Fibroblast of peridontal ligament (primary cell): ENCODE measurements around the gene LHX3.

Experiments used
- DNase-seq: peaks from one replicate; pipeline ENCODE4 v3.0.0-alpha.2; 2010; ENCODE audit errors: extremely low read depth

LHX3 gene

DNA sequence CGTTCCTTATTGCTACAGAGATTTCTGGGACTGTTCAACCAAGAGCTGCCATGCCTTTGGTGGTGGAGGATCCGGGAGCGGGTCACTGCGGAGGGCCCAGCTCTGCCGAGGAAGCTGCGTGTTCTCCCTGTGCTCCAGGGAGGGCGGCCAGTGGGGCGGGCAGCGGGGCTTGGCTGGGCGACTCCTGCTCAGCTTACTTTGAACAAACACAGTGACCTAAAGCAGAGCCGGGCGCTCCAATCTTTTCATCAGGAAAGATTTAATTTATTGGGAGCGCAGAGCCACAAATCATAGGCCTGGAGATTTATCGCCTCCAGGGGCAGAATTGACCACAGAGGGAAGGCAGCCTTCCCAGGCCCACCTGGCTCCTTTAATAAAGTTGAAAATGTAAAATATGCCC is 27.7 kb downstream of the LHX3 start:
- no peak for DNase-seq

DNA sequence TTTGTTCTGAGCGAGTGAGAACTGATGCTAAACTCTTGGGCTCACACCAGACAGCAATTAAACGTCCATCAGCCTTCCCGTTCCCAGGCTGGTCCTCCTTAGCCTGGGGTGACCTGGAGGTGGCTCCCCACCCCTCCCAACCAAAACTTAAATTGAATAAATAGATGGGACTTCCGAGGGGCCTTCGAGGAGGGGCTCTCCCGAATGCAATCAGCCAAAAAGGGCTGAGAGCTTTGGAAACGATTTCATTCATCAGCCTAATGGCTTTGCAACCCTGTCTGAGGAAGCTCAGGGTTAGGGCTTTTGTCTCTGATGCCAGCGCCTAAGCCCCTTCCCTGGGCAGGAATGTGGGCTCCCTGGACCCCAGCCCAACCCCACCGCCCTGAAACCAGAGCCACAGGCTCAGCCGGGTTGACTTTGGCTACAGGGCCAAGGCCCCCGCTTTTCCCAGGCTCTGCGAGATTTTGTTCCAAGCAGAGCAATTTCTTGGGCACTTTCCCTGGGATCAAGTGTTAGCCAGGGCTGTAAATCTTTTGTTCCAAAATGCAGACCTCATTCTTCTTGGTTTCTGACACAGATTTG is 29.2 kb downstream of the LHX3 start:
- no peak for DNase-seq

DNA sequence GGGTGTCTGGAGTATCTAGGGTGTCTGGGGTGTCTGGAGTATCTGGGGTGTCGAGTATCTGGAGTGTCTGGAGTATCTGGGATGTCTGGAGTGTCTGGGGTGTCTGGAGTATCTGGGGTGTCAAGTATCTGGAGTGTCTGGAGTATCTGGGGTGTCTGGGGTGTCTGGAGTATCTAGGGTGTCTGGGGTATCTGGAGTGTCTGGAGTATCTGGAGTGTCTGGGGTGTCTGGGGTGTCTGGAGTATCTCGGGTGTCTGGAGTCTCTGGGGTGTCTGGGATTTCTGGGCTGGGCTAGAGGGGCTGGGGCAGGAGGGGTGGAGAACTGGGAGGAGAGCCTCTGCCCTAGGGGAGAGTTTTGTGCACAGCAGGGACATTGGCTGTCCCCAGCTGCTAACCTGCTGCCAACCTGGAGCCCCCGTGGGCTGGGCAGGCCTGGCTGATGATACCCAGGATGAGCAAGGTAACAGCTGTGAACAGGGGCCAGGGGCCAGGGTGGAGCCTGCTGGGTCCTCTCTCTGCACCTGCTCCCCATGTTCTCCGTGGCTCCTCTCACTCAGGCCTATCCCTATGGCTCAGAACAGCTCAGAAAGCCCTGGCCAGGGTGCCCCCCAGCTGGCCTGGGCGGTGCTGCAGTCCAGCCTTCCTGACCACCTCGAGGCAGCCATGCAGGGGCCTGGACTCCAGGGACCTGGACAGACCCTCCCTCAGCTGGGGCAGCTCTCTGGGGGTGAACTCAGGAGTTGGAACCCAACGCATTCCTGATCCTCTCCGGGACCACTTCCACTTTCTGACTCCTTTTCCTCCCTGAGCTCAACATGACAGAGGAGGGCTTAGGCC is 29.9 kb downstream of the LHX3 start:
- DNase-seq = no peak

DNA sequence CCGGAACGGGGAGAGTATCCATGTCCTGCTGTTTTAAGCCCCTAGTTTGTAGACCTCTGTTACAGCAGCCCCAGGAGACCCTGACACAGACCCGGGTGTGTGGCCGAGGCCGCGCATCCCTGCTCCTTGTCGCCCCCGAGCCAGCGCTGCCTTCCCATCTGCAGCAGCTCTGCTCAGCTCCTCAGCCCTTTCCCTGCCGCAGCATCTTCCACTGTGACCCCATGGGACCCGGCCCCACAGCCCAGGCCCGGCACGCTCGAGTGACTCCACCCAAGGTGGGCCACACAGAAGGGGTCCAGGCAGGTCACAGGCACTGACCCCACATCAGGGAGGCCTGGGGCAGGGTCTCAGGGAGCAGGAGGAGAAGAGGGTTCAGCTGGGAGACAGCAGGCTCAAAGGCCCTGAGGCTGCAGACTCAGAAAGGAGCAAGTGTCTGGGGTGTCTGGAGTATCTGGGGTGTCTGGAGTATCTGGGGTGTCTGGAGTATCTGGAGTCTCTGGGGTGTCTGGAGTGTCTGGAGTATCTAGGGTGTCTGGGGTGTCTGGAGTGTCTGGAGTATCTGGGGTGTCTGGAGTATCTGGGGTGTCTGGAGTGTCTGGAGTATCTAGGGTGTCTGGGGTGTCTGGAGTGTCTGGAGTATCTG is 31.2 kb downstream of the LHX3 start:
- DNase-seq = no peak

DNA sequence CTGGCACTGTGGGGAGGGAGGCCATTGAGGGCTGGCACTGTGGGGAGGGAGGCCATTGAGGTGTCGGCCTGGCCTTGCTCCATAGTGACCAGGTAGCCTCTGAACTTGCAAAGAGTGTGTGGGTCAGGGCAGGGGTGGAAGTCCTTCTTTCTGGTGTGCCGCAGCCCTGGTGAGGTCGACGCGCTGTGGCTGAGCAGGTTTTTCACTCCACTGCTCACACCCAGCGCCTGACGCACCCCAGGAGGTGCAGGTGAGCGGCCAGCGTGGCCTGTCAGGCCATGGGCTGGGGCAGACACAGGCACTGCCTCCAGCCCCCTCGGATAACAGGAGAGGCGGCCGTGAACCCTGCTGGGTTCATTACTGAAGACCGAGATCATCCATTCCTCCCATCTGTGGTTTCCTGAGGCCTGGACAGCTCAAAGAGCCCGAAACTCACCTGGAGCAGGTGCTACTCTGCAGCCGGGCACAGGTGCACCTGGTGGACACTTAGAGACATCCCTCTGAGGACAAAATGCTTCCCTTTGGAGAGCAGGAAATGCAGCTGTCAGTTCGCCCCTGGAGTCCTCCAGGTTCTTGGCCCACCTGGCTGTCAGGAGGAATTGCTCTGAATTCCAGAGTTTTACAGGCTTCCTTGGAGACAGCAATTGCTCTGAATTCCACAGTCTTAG is 32.4 kb downstream of the LHX3 start:
- no peak for DNase-seq

DNA sequence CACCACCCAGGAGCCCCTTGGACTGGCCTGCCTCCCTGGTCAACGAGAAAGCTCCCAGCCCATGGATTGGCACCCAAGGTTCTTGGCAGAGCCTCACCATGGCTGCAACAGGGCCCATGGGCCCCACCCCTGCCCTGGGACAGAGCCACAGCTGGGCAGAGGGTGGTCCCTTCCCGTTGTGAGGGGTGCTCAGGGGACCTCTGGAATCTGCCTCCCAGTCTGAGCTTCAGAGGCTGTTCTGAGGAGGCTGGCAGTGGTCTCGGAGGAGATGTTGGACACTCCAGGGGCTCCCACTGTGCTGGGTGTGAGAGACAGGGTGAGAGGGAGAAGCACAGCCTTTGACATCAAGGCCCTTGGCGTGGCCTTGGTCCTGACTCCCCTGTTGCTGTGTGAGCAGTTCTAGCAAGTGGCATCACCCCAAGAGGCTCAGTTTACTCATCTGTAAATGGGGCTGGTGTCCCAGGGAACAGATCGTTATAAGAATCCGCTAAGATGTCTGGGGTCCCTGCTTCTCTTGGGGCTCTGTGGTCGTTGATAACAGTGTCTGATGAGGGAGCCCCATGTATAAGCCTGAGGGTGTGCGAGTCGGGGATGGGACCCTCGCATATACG is 33.0 kb downstream of the LHX3 start:
- DNase-seq = no peak

DNA sequence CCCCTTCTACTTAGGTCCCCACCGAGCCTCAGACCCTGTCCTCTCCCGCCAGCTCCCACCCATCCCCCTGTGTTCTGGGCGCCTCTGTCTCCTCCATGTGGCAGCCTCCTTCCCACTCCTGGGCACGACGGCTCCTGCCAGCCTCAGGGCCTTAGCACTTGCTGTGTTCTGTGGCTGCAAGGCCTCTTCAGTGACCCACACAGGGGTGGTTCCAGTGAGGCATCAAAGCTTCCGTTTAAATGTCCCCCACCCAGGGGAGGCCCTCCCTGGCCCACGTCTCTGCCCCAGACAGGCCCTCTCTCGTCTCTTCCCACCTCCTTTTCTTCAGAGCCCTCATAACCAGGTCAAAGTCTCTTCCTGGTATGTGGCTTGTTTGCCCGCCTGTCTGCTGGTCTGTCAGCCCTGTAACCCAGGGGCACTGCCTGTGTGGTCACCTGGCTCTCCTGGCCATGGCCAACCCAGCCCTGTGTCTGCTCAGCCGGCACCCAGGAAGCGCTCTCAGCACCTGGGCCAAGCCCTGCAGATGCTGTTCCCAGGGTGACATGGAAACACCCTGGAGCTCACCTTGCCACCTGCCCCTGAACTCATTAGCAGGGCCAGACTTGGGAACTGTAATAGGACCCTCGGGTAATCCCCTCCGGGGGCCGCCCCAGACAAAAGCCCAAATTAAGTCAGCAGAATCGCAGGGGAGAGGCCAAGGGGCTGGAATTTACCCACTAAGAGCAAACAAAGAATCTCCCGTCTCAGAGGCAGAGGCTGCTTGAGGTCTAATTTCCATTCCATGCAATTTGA is 33.7 kb downstream of the LHX3 start:
- DNase-seq = no peak

DNA sequence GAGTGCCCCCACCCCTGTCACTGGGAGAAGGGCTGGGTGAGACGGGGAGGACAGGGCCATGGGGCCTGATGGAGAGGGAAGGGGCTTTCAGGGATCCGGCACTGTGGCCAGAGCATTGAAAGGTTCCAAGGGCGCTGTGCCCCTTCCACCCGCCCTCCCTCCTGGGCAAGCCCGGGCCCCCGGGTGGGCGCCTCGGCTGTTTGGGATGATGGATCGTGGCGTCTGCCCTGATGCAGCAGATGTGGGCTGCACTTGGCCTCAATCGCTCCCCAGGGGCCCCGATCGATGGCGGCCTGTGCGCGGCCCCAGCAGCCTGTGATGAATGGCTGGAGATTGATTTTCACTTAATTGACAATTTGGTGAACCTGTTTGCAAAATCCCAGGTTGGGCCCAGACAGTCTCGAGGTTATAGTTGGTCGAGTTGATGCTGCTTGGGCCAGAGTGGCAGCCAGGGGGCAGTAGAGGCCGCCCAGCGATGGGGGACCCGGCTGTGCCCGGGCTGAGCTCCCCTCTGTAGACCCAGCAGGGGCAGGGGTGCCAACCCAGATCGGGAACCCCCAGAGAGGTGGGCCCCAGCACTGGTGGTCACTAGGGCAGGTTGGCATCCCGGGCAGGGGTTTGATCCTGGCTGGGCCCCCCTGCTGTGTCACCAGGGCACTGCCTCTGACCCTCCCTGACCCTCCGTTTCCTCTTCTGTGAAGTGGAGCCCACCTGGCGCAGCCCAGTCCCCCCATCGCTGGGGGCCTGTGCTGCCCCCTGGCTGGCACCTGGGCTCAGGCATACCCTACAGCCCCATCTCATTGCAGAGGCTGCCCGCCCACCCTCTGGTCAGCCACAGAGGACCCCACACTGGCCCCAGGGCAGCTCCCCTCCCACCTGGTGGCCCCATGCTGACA is 34.7 kb downstream of the LHX3 start:
- no peak for DNase-seq

DNA sequence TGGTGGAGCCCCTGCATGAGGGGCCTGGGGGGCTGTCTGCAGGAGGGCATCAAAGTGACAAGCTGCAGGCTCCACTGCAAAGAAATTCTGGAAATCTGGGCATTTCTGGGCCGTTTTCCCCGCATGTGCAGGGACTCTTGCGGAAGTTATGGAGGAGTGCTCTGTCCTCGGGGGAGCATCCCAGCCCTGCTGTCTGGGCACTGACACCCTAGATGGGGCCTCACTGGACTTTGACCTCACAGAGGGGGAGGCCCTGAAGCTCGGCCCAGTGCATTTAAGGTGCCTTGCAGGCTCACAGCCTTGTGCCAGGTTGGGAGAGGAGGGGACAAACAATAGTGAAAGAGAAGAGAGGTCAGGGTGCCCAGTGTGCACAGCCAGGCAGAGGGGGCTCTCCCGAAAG is 35.4 kb downstream of the LHX3 start:
- no peak for DNase-seq

DNA sequence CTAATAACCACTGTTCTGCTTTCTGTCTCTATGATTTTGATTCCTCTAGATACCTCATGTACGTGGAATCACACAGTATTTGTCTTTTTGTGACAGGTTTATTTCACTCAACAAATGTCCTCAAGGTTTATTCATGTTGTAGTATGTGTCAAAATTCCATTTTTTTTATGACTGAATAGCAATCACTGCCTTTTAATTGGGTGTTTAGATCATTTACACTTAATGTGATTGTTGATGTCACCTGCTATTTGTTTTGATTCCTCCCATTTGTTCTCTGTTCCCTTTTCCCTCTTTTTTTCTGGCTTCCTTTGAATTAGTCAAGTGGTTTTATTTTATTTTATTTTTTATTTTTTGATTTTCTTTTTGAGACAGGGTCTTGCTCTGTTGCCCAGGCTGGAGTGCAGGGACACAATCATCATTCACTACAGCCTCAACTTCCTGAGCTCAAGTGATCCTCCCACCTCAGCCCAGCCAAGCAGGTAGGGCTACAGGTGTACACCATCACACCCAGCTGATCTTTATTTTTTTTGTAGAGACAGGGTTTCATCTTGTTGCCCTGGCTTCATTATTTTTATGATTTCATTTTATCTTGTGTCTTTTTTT is 41.6 kb downstream of the LHX3 start:
- DNase-seq = no peak

DNA sequence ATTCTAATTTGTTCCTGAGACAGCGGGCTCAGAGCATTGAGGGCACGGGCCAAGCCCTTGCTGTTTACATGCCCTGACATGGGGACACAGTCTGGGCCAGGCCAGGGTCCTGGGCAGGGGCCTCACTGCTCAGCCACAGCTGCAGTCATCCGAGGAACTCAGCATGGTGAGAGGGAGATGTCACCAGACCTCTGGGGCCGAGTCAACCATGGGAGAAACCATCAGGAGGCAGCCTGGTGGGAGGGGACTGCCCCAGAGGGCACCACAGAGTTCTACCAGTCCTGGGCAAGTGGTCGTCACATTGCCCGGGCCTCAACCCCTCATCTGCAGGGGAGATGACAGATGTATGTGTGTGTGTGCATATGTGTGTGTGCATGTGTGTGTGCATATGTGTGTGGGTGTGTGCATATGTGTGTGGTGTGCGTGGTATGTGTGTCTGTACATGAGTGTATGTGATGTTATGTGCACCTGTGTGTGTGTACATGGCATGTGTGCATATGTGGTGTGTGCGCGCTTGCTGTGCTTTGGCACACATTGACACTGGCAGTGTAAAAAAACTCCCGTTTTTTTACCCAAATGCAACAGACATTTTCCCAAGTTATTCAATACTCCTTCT is 43.8 kb downstream of the LHX3 start:
- no peak for DNase-seq

DNA sequence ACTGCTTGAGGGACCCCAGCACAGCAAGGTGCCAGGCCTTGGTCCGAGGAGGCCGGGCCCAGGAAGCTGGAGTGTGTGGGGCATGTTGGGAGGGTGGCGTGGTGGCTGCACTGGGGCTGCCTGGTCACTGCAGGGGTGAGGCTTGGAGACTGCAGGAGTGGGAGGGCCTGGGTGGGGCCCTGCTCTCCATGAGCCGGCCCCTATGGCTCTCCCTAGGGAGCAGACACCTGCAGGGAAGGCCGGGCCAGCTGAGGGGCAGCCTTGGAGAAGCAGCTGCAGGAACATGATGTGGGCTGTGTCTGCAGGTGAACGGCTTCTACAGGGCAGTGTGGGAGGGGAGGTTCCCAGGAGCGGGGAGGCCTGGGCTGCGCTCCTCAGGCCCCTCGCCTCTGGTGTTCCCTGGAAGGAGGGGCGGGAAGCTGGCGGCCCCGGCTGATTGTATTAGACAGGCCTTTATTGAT is 44.5 kb downstream of the LHX3 start:
- no peak for DNase-seq

DNA sequence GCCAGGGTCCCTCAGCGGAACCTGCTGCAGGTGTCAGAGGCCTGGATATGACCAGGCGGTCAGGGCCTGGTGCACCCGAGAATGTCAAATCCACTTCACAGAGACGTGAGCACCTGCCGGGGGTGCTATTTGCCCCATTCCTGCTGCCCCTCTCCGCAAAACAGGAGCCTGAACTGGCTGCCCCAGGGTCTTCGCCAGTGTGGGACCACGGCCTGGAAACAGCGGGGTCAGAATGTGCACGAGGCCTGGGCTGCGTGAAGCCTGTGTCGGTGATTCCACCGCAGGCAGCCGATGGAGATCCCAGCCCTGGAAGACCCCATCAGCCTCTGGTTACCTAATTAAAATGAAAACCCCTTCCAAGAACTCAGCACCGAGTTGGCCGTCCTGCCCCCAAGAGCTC is 45.1 kb downstream of the LHX3 start:
- no peak for DNase-seq

DNA sequence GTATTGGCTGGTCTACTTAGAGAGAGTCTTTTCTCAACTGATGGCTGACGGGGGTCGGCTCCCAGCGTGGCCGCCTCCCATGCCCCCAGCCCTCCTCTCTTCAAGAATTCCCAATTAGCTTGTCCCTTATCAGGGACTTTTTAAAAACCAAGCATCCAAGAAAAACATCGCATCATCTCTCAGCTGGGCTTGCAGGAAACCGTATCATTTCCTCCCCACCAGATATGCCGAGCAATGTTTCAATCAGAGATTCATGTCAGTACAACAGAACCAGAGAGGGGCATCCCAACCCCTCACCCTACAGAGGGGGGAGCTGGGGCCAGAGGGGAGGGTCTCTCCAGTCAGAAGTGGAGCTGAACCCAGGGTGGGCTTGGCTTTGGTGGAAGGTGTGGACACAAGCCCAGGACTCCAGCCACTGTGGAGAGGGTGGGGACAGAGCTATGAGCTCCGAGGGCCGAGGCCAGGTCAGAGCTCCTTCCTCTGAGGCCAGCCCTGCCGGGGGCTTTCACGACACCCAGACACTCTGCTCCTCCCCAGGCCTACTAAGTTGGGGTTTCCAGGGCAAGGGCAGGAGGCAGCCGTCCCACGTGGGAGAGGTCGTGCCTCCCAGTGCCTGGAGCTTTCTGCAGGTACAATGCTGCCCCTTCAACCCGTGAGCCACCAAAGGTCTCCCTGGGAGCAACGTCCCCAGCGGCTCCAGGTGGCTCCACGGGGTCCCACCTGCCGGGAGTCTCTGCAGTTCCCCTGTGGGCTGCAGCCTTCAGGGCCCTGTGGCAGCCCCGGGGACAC is 47.3 kb downstream of the LHX3 start:
- no peak for DNase-seq

DNA sequence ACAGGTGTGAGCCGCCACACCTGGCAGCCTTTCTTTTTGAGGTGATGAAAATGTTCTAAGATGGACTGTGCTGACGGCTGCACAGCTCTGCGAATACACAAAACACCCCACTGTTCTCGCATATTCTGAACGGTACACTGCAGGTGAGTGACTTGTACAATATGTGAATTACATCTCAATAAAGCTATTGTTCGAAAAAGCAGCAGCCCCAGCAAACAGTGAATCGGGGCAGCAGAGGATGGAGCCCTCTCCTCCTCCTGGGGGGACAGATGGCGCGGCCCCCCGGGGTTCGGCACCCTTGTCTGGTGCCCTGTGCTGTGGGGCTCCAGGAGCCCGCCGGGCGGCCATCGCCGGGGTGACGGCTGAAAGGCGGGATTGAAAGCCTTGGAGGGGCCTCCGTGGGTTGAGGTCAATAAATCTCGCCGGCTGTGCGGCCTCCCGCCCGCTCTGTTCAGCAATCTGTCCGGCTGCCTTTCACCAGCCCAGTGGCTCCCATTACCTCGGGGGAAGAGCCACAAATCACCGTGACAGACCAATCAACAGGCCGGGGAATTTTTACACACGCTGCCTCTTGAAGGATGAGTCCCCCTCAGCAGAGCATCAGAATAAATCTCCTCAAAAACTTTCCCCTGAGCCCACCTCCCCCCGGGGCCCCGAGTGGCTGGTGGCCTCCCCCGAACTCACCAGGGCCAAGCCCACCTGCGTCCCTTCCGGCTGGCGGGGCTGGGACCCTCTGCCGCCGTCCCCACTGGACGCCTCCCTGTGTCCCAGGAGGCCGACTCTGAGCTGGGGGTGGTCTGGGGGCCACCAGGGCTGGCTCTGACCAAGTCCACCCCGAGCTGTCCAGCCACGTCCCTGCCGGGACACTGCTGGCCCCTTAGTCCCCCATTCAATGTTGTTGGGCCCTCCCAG is 48.5 kb downstream of the LHX3 start:
- DNase-seq = no peak

DNA sequence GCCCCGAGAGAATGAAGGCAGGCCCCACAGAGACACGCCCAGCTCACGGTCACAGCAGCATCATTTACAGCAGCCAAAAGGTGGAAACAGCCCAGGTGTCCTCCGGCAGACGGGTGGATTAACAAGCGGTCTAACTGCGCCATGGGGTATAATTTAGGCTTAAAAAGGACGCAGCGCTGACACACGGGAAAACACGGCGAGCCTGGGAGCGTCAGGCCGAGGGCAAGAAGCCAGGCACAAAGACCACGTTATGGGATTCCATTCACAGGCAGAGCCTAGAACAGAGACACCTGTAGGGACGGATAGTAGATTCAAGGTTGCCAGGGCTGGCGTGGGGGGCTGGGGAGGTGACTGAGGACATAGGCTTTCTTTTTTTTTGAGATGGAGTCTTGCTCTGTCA is 49.4 kb downstream of the LHX3 start:
- no peak for DNase-seq

DNA sequence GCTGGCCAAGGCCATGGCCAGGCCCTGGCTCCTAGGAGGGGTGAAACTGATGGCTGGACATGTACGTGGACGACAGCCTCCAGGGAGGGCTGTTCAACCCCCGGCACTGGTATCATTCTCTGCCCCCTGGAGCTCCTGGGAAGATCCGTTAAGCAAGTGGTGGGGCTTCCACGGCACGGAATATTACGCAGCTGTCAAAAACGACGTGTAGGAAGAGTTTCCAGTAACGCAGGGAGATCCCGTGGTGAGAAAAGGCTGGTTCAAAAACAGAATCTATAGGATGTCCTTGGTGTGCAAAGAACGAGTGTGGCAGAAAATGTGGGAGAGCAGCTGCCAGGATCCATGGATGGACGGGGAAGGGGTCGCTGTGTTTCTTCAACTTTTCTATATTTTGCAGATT is 50.0 kb downstream of the LHX3 start:
- DNase-seq = no peak
